Glutamatergic neuron (in vitro differentiated cells): Measurements from ENCODE around the gene PCBP4. TPM values are rescaled to one million over a fixed set of nuclear protein-coding genes. Genes with fewer than 3 reads are reported as not detected.

Experiments used
- DNase-seq: peaks from one replicate; pipeline ENCODE4 v3.0.0; 2022
- H3K27ac Mint-ChIP-seq: one replicate; pipeline ENCODE4 v1.8.0; 2020; ENCODE audit warnings: mild to moderate bottlenecking, mixed read lengths, inconsistent platforms; ENCODE audit not compliant: unreplicated experiment
- H3K27me3 Mint-ChIP-seq: one replicate; pipeline ENCODE4 v1.8.0; 2020; ENCODE audit warnings: mild to moderate bottlenecking, moderate library complexity, mixed read lengths, inconsistent platforms; ENCODE audit not compliant: unreplicated experiment
- H3K36me3 Mint-ChIP-seq: one replicate; pipeline ENCODE4 v1.8.0; 2020; ENCODE audit warnings: mild to moderate bottlenecking, mixed read lengths, inconsistent platforms; ENCODE audit not compliant: unreplicated experiment
- H3K4me1 Mint-ChIP-seq: one replicate; pipeline ENCODE4 v1.8.0; 2020; ENCODE audit warnings: mild to moderate bottlenecking, low read depth, mixed read lengths, inconsistent platforms; ENCODE audit not compliant: unreplicated experiment
- H3K4me3 Mint-ChIP-seq: one replicate; pipeline ENCODE4 v1.8.0; 2020; ENCODE audit warnings: mild to moderate bottlenecking, mixed read lengths, inconsistent platforms; ENCODE audit not compliant: unreplicated experiment
- H3K9me3 Mint-ChIP-seq: one replicate; pipeline ENCODE4 v1.8.0; 2020; ENCODE audit warnings: mild to moderate bottlenecking, moderate library complexity, mixed read lengths, inconsistent platforms; ENCODE audit not compliant: unreplicated experiment
- CTCF ChIP-seq: fragments of 200-600 bp; sonication (generic); IDR thresholded peaks from one replicate; pipeline ENCODE4 v1.5.0; 2021; ENCODE audit not compliant: partially characterized antibody, unreplicated experiment
- total RNA-seq: library from RNA; stranded (reverse); fragmentation: NEBNext Ultra II Directional; extraction: Animal tissue kit (Norgen Biotek cat#: 25700); gene quantifications from one replicate; pipeline ENCODE4 v1.2.1, GENCODE V29; 2021; ENCODE audit not compliant: unreplicated experiment

Gene PCBP4
- total RNA-seq, 1 donor from 2014 or later = 1,577 TPM

- Mint-ChIP-seq H3K4me3 (no peak overlapping the region), H3K9me3 (peaks cover 1% of the 10 kb centered on the region), H3K36me3 (no peaks in the 10 kb centered on the region), H3K27me3 (peaks cover 13% of the 10 kb centered on the region), H3K27ac (no peak overlapping the region), H3K4me1 (peaks cover 6% of the 10 kb centered on the region)
- no peak for TF ChIP-seq CTCF
- DNase-seq = no peak
These were observed 28.4 kb downstream of the PCBP4 start for GRCh38 chr3:51938780-51939425.

- DNase-seq = no peak
- Mint-ChIP-seq H3K36me3 (no peaks in the 10 kb centered on the region), H3K4me3 (no peak overlapping the region), H3K27me3 (peaks cover 8% of the 10 kb centered on the region), H3K4me1 (peaks cover 6% of the 10 kb centered on the region), H3K9me3 (peaks cover 1% of the 10 kb centered on the region), H3K27ac (peak overlapping the region; percentile 38)
- TF ChIP-seq CTCF = no peak
These were observed 29.4 kb downstream of the PCBP4 start for GRCh38 chr3:51937611-51938450.

GRCh38 chr3:51937014-51937413, 30.2 kb downstream of the PCBP4 start:
- no peak for TF ChIP-seq CTCF
- Mint-ChIP-seq H3K9me3 (peaks cover 1% of the 10 kb centered on the region), H3K4me1 (peaks cover 6% of the 10 kb centered on the region), H3K27ac (no peak overlapping the region), H3K36me3 (no peaks in the 10 kb centered on the region), H3K4me3 (no peak overlapping the region), H3K27me3 (peaks cover 8% of the 10 kb centered on the region)
- no peak for DNase-seq

DNA sequence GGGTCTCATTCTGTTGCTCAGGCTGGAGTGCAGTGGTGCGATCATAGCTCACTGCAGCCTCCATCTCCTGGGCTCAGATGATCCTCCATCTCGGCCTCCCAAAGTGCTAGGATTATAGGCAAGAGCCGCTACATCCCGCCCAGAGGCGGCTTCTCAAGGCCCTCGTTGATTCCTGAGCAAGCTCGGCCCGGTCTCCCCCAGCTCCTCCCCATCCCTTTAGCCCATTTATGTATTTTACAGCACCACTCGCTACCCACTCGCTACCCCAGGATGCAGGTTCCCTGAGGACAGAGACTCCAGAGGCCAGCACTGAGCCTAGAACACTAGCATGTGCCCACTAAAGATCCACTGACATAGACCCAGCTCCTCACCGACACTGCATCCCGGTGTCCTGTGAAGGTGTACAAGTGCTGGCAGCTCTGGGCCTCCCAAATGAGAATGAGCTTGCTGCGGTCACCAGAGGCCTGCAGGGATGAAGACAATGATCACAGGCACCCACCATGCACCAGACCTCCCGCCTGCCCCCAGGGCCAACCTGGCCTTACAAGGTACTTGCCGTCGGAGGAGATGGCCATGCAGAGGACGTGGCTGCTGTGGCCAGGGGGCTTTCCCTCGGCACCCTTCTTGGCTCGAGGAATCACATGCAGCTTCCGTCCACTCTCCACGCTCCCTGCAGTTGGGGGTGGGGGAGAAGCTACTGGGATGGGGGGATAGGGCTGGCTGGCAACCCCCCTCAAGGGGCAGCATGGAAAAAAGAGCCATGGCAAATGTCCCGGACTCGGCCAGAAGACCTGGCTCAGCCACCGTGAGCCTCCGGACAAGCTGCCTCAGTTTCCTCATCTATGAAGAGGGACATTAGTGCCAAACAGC, 31.1 kb downstream of the PCBP4 start:
- Mint-ChIP-seq H3K4me3 (no peak overlapping the region), H3K36me3 (no peaks in the 10 kb centered on the region), H3K27me3 (peaks cover 8% of the 10 kb centered on the region), H3K27ac (no peak overlapping the region), H3K9me3 (no peaks in the 10 kb centered on the region), H3K4me1 (peaks cover 4% of the 10 kb centered on the region)
- DNase-seq = no peak
- TF ChIP-seq CTCF = no peak
